ENCODE results near the gene AP3D1. TPM values are rescaled to one million over a fixed set of nuclear protein-coding genes. Genes with fewer than 3 reads are reported as not detected.

Gene AP3D1
- total and polyA plus RNA-seq, 4 donors, result 21.7 to 79.8 (median 59.6) TPM

- TF ChIP-seq RXRA (IDR thresholded peaks at IDR 0.05), result no peak
- TF ChIP-seq FOXA2 (IDR thresholded peaks at IDR 0.05), result no peak
- no peak for TF ChIP-seq RAD21 (IDR thresholded peaks at IDR 0.05)
- TF ChIP-seq TAF1 (conservative IDR thresholded peaks at IDR 0.05), result no peak
- no peak for TF ChIP-seq YY1 (IDR thresholded peaks at IDR 0.05)
- no peak for TF ChIP-seq HNF4A (conservative IDR thresholded peaks at IDR 0.05)
- no peak for TF ChIP-seq ZBTB33 (IDR thresholded peaks at IDR 0.05)
- TF ChIP-seq ATF3 (IDR thresholded peaks at IDR 0.05), result no peak
- Histone ChIP-seq H3K36me3 (ENCODE audit: control insufficient read depth in 4 of 4, insufficient read depth in 3 of 4, low read depth in 1 of 4, low read length in 3 of 4) (peaks cover 7 to 35% (median 17%) of the 10 kb centered on the region in 4 donors), H3K27me3 (ENCODE audit: control insufficient read depth in 4 of 4, insufficient read depth in 4 of 4, low read length in 3 of 4) (no peaks in the 10 kb centered on the region), H3K9ac (ENCODE audit: low read depth in 1 of 2, low read length in 2 of 2) (no peak overlapping the region), H3K4me3 (ENCODE audit: low read depth in 1 of 3, low read length in 3 of 3) (no peak overlapping the region), H3K9me3 (ENCODE audit: control insufficient read depth in 4 of 4, low read length in 3 of 4) (no peaks in the 10 kb centered on the region), H3K27ac (ENCODE audit: low read depth in 1 of 2, low read length in 2 of 2) (no peak overlapping the region), H3K4me1 (ENCODE audit: control insufficient read depth in 4 of 4, insufficient read depth in 4 of 4, low read length in 3 of 4) (no peaks in the 10 kb centered on the region)
- no peak for DNase-seq (ENCODE audit: low spot score)
- WGBS, result 90% methylated on average over 23 of the region's 23 CpGs
Measured at GRCh38 chr19:2080336-2080988, 70.9 kb downstream of the AP3D1 start.

DNA sequence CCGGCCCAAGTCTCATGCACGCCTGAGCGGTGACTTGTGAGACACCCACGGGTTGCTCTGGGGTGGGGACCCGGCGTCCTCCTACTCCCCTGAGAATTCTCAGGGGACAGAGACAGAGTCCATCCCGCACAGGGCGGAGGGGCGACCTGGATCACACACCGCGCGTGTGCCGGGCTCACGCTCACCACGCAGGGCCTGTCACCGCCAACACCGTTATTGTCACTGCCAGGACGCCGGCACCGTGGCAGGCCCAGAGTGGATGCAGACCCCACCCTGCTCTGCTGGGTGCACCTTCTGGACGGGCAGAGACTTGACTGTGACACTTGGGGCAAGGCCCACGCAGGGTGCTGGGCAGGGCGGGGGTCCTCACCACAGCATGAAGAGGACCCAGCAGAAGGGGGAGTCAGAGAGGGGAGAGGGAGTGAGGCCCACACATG is 71.5 kb downstream of the AP3D1 start:
- Histone ChIP-seq H3K27ac (ENCODE audit: low read depth in 1 of 2, low read length in 2 of 2) (no peak overlapping the region), H3K4me3 (ENCODE audit: low read depth in 1 of 3, low read length in 3 of 3) (no peak overlapping the region), H3K9me3 (ENCODE audit: control insufficient read depth in 4 of 4, low read length in 3 of 4) (no peaks in the 10 kb centered on the region), H3K9ac (ENCODE audit: low read depth in 1 of 2, low read length in 2 of 2) (no peak overlapping the region), H3K27me3 (ENCODE audit: control insufficient read depth in 4 of 4, insufficient read depth in 4 of 4, low read length in 3 of 4) (no peaks in the 10 kb centered on the region), H3K4me1 (ENCODE audit: control insufficient read depth in 4 of 4, insufficient read depth in 4 of 4, low read length in 3 of 4) (no peaks in the 10 kb centered on the region), H3K36me3 (ENCODE audit: control insufficient read depth in 4 of 4, insufficient read depth in 3 of 4, low read depth in 1 of 4, low read length in 3 of 4) (peaks cover 10 to 41% (median 19%) of the 10 kb centered on the region in 4 donors)
- no peak for DNase-seq (ENCODE audit: low spot score)
- 93% methylated on average over 23 of the region's 23 CpGs for WGBS
- TF ChIP-seq CTCF (IDR thresholded peaks at IDR 0.05; ENCODE audit: low read depth, low read length, missing input control), result no peak
- no peak for TF ChIP-seq FOXA1 (IDR thresholded peaks at IDR 0.05)
- no peak for TF ChIP-seq SP1 (IDR thresholded peaks at IDR 0.05)
- no peak for TF ChIP-seq TAF1 (conservative IDR thresholded peaks at IDR 0.05)
- TF ChIP-seq, protein P1, sequence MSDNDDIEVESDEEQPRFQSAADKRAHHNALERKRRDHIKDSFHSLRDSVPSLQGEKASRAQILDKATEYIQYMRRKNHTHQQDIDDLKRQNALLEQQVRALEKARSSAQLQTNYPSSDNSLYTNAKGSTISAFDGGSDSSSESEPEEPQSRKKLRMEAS (IDR thresholded peaks at IDR 0.05), result no peak
- no peak for TF ChIP-seq YY1 (IDR thresholded peaks at IDR 0.05)
- no peak for TF ChIP-seq ATF3 (IDR thresholded peaks at IDR 0.05)
- no peak for TF ChIP-seq FOXA2 (IDR thresholded peaks at IDR 0.05)
- TF ChIP-seq GABPA (IDR thresholded peaks at IDR 0.05 in 1 of 2, conservative IDR thresholded peaks at IDR 0.05 in 1 of 2), result no peak
- TF ChIP-seq RXRA (IDR thresholded peaks at IDR 0.05), result no peak
- TF ChIP-seq NR2F2 (IDR thresholded peaks at IDR 0.05), result no peak
- TF ChIP-seq HNF4A (conservative IDR thresholded peaks at IDR 0.05), result no peak
- no peak for TF ChIP-seq ZBTB33 (IDR thresholded peaks at IDR 0.05)
- no peak for TF ChIP-seq JUND (IDR thresholded peaks at IDR 0.05)
